Liver (tissue), 3 donors: ENCODE data around the gene EIF4E3.

Experiments
- CTCF ChIP-seq: fragments of 150-350 bp; IDR thresholded peaks from 2 replicates; pipeline ENCODE4 v1.5.1; 2017; ENCODE audit warnings: improper control_type of control experiment, low read depth, low read length; ENCODE audit not compliant: missing input control
- EGR1 ChIP-seq, 2 donors: IDR thresholded peaks; 2 replicates each; pipeline ENCODE4 v1.6.1; 2016 to 2018; ENCODE audit warnings: antibody characterized with exemption in 2 of 2, low read depth in 2 of 2
- GABPA ChIP-seq, 2 donors: IDR thresholded peaks in 1 of 2; conservative IDR thresholded peaks in 1 of 2; 2 replicates each; pipeline ENCODE4 v1.6.1; 2016; ENCODE audit warnings: antibody characterized with exemption in 2 of 2, mild to moderate bottlenecking in 1 of 2, moderate library complexity in 1 of 2
- HNF4A ChIP-seq, 2 donors: conservative IDR thresholded peaks; 2 replicates each; pipeline ENCODE4 v1.6.1; 2016; ENCODE audit warnings: antibody characterized with exemption in 2 of 2, mild to moderate bottlenecking in 2 of 2
- JUND ChIP-seq, 2 donors: IDR thresholded peaks; 2 replicates each; pipeline ENCODE4 v1.6.1; 2016; ENCODE audit warnings: antibody characterized with exemption in 2 of 2
- MAX ChIP-seq: IDR thresholded peaks from 2 replicates; pipeline ENCODE4 v1.6.1; 2016; ENCODE audit warnings: antibody characterized with exemption
- RAD21 ChIP-seq, 2 donors: IDR thresholded peaks; 2 replicates each; pipeline ENCODE4 v1.6.1; 2016; ENCODE audit warnings: antibody characterized with exemption in 2 of 2, mild to moderate bottlenecking in 2 of 2
- REST ChIP-seq: IDR thresholded peaks from 2 replicates; pipeline ENCODE4 v1.6.1; 2016; ENCODE audit warnings: antibody characterized with exemption, mild to moderate bottlenecking
- RXRA ChIP-seq, 2 donors: IDR thresholded peaks; 2 replicates each; pipeline ENCODE4 v1.6.1; 2017 to 2018; ENCODE audit warnings: antibody characterized with exemption in 2 of 2, mild to moderate bottlenecking in 1 of 2
- SP1 ChIP-seq: IDR thresholded peaks from 2 replicates; pipeline ENCODE4 v1.6.1; 2018; ENCODE audit warnings: antibody characterized with exemption, mild to moderate bottlenecking
- TAF1 ChIP-seq: conservative IDR thresholded peaks from 2 replicates; pipeline ENCODE4 v1.6.1; 2016; ENCODE audit warnings: antibody characterized with exemption, mild to moderate bottlenecking
- YY1 ChIP-seq: IDR thresholded peaks from 2 replicates; pipeline ENCODE4 v1.6.1; 2016; ENCODE audit warnings: antibody characterized with exemption, mild to moderate bottlenecking
- ZBTB33 ChIP-seq: IDR thresholded peaks from 2 replicates; pipeline ENCODE4 v1.6.1; 2016; ENCODE audit warnings: antibody characterized with exemption
- donor health status: healthy.
- donor health status: healthy.

GRCh38 chr3:71634671-71635070 lies 90.5 kb downstream of the EIF4E3 start:
- TF ChIP-seq CTCF (no peak), REST (no peak), TAF1 (no peak), HNF4A (conservative IDR thresholded peaks at IDR 0.05) (no peak), MAX (no peak), EGR1 (IDR thresholded peaks at IDR 0.05; ENCODE audit: low read depth in 2 of 2) (no peak), GABPA (IDR thresholded peaks at IDR 0.05 in 1 of 2, conservative IDR thresholded peaks at IDR 0.05 in 1 of 2) (no peak), RAD21 (IDR thresholded peaks at IDR 0.05) (no peak), ZBTB33 (no peak), SP1 (no peak), YY1 (no peak), RXRA (IDR thresholded peaks at IDR 0.05) (no peak), JUND (IDR thresholded peaks at IDR 0.05) (no peak)
